GM21717 (cell line): ENCODE results near the gene SAFB.
"Not testable (repeated sequence)": the region's sequence is repeated elsewhere in the genome, so short reads cannot be mapped to it uniquely, and the experiment has no call there.

Experiments used
- ATAC-seq: cut with Tn5 transposase; IDR thresholded peaks from one replicate; pipeline ENCODE4 v1.9.1; 2021; ENCODE audit warnings: mild to moderate bottlenecking, moderate library complexity; ENCODE audit not compliant: unreplicated experiment

SAFB gene

GRCh38 chr19:5594521-5594950 lies 28.3 kb upstream of the SAFB start:
- ATAC-seq, result no peak

DNA sequence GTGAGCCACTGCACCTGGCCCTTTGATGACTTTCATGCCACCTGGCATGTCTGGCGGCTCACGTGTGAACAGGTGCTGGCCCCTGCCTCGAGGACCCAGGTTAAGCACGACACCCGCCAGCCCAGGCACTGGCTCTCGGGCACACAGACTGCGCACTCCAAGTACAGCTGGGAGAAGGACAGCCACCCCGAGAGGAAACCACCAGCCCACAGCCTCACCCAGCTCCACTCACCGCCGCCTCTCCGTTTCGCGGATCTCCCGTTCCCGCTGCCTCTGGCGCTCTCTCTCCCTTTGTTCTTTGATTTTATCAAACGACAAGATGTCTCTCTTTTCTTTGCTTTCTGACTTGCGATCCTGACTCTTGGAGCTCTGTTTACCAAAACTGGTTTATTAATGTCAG lies 27.8 kb upstream of the SAFB start:
- ATAC-seq, result no peak

DNA sequence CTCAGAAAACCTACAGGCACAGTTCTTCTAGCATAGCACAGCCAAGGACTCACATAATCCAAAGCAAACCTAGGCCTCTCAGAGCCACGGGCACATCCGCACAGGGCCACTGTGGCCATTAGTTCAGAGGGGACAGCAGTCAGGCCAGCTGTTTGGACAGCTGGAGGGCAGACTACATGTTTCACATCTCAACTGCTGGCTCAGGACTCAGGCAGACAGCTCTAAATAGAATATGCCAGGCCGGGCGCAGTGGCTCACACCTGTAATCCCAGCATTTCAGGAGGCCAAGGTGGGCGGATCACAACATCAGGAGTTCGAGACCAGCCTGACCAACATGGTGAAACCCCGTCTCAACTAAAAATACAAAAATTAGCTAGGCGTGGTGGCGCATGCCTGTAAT lies 27.1 kb upstream of the SAFB start:
- ATAC-seq, result no peak

- ATAC-seq, result no peak
Observed at GRCh38 chr19:5600797-5601196, 22.1 kb upstream of the SAFB start.

- ATAC-seq, result no peak
Observed at GRCh38 chr19:5603626-5604025, 19.3 kb upstream of the SAFB start.

GRCh38 chr19:5605362-5605761 lies 17.5 kb upstream of the SAFB start:
- ATAC-seq, result no peak

DNA sequence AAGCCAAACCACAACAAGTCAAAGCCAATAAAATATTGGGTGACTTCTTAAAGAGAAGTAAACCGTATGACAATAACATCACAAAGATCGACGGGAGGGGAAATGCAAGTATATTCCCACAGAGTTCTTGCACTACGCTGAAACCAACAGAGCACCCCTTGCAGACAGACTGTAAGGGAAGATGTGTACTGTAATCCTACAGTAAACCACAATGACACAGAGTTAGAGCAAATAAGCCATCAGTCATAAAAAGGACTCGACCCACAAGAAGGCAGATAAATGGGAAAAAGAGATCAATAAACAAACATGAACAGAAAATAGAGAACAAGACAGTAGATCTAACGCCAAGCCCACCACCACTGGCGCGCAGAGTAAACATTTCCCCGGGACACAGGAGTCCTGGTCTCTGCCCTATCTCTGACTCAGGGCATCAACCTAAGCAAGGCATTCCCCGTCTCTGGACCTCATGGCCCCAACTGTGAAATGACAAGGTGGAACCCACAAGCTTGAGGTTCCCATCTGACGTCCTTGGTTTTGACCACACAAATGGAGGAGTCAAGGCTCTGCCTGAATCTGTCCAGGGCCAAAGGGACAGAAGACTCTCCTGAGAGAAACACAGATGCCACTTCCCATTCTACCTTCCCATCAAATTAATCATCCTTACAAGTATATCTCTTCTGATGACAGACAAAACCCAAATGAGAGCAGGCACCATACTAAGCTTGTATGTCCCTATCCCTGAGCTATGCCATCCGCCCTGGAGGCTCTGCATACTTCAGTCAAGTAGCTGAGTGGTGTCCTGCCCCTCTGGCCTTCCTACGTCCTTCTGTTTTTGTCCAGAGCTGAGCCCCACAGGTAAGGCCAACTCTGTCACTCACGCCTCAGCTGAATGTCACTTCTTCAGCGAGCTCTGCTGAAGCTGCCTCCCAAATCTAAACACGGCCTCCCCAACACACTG lies 15.3 kb upstream of the SAFB start:
- ATAC-seq, result no peak

DNA sequence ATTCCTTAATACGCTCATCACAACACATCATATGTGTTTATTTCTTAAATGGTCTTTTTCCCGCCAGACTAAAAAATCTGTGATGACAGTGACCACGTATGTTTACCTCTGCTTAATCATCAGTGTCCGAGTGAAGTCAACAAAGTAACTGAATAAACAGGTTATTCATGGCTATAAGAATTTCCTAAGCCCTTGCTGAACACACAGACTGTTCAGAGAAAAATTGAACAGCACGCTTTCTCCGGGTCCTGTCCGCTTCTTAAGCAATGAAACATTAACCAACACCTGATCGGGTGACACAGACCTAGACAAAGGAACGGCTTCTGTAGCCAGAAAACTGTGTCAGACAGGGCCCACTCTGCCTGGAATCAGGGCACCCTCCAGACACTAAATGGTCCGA lies 14.6 kb upstream of the SAFB start:
- ATAC-seq, result no peak

- not testable (repeated sequence) for ATAC-seq
Observed at GRCh38 chr19:5608766-5609165, 14.1 kb upstream of the SAFB start.

GRCh38 chr19:5609881-5610448 lies 12.9 kb upstream of the SAFB start:
- no peak for ATAC-seq

- ATAC-seq, result no peak
Observed at GRCh38 chr19:5612891-5613865, 9.7 kb upstream of the SAFB start.

- no peak for ATAC-seq
Observed at GRCh38 chr19:5615756-5616327, 7.0 kb upstream of the SAFB start.

- ATAC-seq, result no peak
Observed at GRCh38 chr19:5617080-5617479, 5.8 kb upstream of the SAFB start.

DNA sequence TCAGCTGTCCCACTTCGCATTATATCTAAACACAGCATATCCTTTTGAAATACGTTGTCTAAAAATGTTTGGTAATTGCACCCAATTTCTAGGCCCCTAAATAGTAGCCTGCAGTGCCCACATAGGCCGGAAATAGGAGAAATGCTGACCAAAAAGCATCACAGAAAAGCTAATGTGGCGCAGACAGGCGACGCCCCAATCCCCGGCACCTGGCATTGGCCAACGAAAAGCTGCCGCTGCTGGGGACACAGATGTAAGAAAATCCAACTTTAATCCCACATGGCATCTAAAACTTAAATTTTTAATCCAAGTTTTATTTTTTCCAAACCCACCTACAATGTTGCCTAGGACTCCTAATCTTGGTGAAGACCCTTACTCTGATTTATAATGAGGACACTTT lies 4.3 kb upstream of the SAFB start:
- ATAC-seq, result no peak

DNA sequence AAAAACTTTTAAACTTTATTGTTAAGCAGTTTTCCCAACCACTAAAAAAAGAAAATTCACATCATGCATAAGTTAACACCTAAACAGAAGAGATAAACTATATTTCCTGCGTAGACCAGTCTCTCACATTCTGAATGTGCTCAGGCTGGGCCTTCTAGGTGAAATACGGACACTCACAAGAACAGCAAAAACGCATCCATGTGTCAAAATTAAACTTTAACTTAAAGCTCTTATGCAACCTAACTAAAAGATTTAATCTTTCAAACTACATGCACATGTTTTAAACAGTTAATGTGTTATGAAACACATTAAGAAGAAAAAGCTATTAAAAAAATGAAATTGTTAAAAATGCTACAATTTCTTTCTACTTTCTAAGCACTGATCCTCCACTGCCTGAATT lies 2.9 kb upstream of the SAFB start:
- ATAC-seq, result no peak

DNA sequence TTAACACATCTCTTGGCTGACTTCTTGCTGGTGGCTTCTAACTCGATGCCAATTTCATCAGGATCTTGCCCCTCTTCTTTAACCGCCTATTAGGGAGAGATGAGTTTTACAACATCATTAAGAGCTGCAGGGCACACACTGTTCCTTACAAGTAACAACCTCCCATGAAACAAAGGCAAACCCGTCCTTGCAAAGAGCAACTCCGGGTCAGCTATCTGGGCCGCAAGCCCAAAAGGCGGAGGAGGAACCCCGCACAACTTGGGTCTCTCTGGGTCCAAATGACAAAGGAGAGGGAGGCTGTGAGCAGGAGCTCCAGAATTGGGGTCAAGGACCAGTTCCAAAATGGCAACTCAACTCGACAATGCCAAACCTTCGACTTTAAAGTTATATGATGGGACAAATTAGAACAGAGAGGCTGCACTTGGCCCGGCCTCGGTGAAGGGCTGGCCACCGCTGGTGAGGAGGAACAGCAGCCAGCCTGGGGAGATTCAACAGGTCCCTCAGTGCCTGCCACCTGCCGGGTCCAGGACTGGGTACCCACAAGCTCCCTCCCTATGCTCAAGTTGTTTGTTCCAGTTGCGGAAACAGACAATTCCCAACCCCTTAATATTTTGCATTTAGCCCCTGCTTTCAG lies 1.5 kb upstream of the SAFB start:
- no peak for ATAC-seq

- ATAC-seq, result peak; percentile 6
Observed at GRCh38 chr19:5621945-5622464, 878 bp upstream of the SAFB start.

DNA sequence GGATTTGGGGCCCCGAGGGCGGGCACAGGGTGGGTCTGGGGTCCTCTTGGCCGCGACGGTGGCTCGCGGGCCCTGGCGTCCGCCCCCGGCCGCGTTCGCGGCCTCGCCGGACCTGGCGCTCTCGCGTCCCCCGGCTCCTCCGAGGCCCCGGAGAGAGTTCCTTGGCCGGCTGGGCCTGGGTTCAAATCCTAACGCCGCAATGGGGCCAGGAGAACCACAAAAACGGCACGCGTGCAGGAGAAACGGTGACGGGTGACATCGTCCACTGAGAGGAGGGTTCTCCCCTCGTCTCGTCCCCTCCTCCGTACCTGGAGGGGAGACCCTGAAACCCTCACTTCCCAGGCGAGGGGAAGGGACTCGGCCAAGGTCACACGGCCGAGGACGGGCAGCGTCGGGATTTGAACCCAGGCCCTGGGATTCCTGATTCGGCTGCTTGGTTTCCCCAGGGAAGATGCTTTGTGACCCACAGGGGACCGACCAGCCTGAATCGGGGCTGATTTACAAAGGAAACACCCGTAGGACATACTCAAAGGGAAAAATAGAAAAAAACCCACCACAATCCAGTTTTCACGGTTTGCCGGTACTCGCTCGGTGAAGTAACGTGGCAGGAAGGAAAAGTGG lies 624 bp downstream of the SAFB start:
- peak; percentile 7 for ATAC-seq

GRCh38 chr19:5624018-5624663 lies 1.3 kb downstream of the SAFB start:
- no peak for ATAC-seq
